ENCODE data around the gene SUMO2.
A peak's percentile ranks its signal among the peaks of the same experiment; 100 is the strongest.
"Not testable (repeated sequence)": the region's sequence is repeated elsewhere in the genome, so short reads cannot be mapped to it uniquely, and the experiment has no call there.

Gene SUMO2

DNA sequence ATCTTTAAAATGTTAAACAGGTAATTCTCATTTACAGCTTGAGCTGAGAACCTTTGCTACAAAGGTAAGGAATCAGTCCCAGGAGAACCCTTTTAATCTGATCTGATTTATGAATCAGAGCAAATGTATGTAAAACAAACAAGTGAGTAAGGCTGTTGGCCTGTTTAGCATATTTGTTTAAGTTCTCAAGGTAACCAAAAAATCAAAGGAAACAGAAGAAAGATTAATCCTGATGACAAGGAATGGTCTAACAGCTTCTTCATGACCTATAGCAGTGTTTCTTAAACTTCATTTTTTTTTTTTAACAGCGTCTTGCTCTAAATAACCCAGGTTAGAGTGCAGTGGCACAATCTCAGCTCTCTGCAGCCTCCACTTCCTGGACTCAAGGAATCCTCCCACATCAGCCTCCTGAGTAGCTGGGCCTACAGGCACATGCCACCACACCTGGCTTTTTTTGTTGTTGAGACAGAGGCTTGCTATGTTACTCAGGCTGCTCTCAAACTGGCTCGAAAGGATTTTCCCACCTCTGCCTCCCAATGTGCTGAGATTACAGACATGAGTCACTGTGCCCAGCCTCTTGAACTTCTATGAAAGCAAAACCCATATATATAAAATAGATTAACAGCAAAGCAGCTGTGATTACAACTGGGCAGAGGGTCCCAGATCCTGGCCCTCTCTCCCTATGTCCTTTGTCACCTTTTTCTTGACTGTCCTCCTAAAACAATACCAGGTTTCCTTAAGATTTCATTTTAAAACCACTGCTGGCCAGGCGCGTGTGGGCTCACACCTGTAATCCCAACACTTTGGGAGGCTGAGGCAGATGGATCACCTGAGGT is 23.3 kb downstream of the SUMO2 start:
- Histone ChIP-seq H3K27ac (ENCODE audit: insufficient read depth in 1 of 2, low read depth in 1 of 2, low read length in 2 of 2, poor library complexity in 1 of 2, severe bottlenecking in 2 of 2) (no peak overlapping the region), H3K27me3 (replicated peaks in 2 of 5; ENCODE audit: control insufficient read depth in 4 of 5, insufficient read depth in 5 of 5, low read length in 4 of 5) (no peaks in the 10 kb centered on the region), H3K4me3 (ENCODE audit: control insufficient read depth in 1 of 7, extremely low read depth in 1 of 7, insufficient read depth in 4 of 7, low read depth in 2 of 7, low read length in 6 of 7) (no peak overlapping the region), H3K4me1 (ENCODE audit: control extremely low read depth in 1 of 4, control insufficient read depth in 4 of 4, insufficient read depth in 4 of 4, low read length in 3 of 4) (peaks cover 0 to 8% (median 6%) of the 10 kb centered on the region in 4 experiments), H3K36me3 (ENCODE audit: control insufficient read depth in 4 of 4, insufficient read depth in 4 of 4, low read length in 3 of 4) (peaks cover 0 to 11% (median 4%) of the 10 kb centered on the region in 4 experiments), H3K9me3 (ENCODE audit: control extremely low read depth in 1 of 5, control insufficient read depth in 4 of 5, insufficient read depth in 2 of 5, low read depth in 1 of 5, low read length in 4 of 5) (no peaks in the 10 kb centered on the region)
- POLR2A ChIA-PET, result no interaction called here
- WGBS (ENCODE audit: insufficient coverage), result 97% methylated on average over 4 of the region's 4 CpGs
- CTCF ChIA-PET, result interaction anchor here (0.7 to 1.4 kb wide), 5 partner anchors 12 to 163 kb away, joined by 3 to 7 read pairs (median 3); no protein-coding TSS in a partner anchor
- DNase-seq, result no peak

DNA sequence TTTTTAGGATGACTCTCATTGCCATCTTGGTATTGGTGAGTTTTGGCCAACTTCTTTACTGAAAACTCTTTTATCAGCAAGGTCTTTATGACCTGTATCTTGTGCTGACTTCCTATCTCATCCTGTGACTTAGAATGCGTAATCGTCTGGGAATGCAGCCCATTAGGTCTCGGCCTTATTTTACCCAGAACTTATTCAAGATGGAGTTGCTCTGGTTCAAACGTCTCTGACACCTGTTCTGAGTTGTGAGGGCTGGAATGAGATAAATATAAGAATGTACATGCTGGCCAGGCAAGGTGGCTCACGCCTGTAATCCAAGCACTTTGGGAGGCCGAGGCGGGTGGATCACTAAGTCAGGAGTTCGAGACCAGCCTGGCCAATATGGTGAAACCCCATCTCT is 24.3 kb downstream of the SUMO2 start:
- peaks cover 0 to 10% (median 9%) of the 10 kb centered on the region in 4 experiments for H3K4me1 ChIP-seq (ENCODE audit: control extremely low read depth in 1 of 4, control insufficient read depth in 4 of 4, insufficient read depth in 4 of 4, low read length in 3 of 4)
- H3K9me3 ChIP-seq (ENCODE audit: control extremely low read depth in 1 of 5, control insufficient read depth in 4 of 5, insufficient read depth in 2 of 5, low read depth in 1 of 5, low read length in 4 of 5); POLR2A ChIA-PET; H3K4me3 ChIP-seq (ENCODE audit: control insufficient read depth in 1 of 7, extremely low read depth in 1 of 7, insufficient read depth in 4 of 7, low read depth in 2 of 7, low read length in 6 of 7); DNase-seq; H3K36me3 ChIP-seq (ENCODE audit: control insufficient read depth in 4 of 4, insufficient read depth in 4 of 4, low read length in 3 of 4); H3K27ac ChIP-seq (ENCODE audit: insufficient read depth in 1 of 2, low read depth in 1 of 2, low read length in 2 of 2, poor library complexity in 1 of 2, severe bottlenecking in 2 of 2); H3K27me3 ChIP-seq (replicated peaks in 2 of 5; ENCODE audit: control insufficient read depth in 4 of 5, insufficient read depth in 5 of 5, low read length in 4 of 5): not testable (repeated sequence)
- 100% methylated on average over 7 of the region's 8 CpGs for WGBS (ENCODE audit: insufficient coverage)
- CTCF ChIA-PET, result interaction anchor here (1.1 to 1.4 kb wide), 2 partner anchors 13 to 44 kb away, joined by 3 to 6 read pairs; no protein-coding TSS in a partner anchor

DNA sequence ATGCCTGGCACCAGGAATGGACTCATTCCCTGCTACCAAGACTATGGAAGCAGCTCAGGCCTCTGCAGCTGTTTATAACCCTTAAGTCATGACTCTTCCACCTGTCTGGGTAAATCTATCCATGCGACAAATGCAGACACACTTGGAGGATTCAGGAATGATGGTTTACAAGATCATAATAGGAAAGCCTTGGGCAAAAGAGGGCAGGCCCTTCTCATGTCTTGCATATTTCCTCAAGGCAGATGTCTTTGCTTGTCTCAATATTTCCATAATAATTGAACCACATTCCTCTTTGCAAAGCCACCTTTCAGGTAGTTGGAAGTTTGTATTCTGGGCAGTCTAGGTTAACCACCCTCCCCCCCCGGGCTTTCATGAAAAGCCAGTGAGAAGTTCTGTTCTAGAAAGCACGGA is 27.6 kb downstream of the SUMO2 start:
- CTCF ChIA-PET, result interaction anchor here (1.2 to 2.4 kb wide), 3 partner anchors 15 to 19 kb away, joined by 3 to 7 read pairs (median 5); no protein-coding TSS in a partner anchor
- 95% methylated on average over 3 of the region's 3 CpGs for WGBS (ENCODE audit: insufficient coverage)
- POLR2A ChIA-PET, result interaction anchor here (0.6 to 1.6 kb wide), 6 partner anchors 8 to 115 kb away, joined by 3 to 6 read pairs (median 4); partner anchors contain the start of gene NT5C
- Histone ChIP-seq H3K36me3 (ENCODE audit: control insufficient read depth in 4 of 4, insufficient read depth in 4 of 4, low read length in 3 of 4) (no peaks in the 10 kb centered on the region), H3K27me3 (replicated peaks in 2 of 5; ENCODE audit: control insufficient read depth in 4 of 5, insufficient read depth in 5 of 5, low read length in 4 of 5) (no peaks in the 10 kb centered on the region), H3K4me1 (ENCODE audit: control extremely low read depth in 1 of 4, control insufficient read depth in 4 of 4, insufficient read depth in 4 of 4, low read length in 3 of 4) (peaks cover 0 to 21% (median 20%) of the 10 kb centered on the region in 4 experiments), H3K9me3 (ENCODE audit: control extremely low read depth in 1 of 5, control insufficient read depth in 4 of 5, insufficient read depth in 2 of 5, low read depth in 1 of 5, low read length in 4 of 5) (no peaks in the 10 kb centered on the region), H3K27ac (ENCODE audit: insufficient read depth in 1 of 2, low read depth in 1 of 2, low read length in 2 of 2, poor library complexity in 1 of 2, severe bottlenecking in 2 of 2) (peak overlapping the region in 1 of 2 experiments; percentile 50), H3K4me3 (ENCODE audit: control insufficient read depth in 1 of 7, extremely low read depth in 1 of 7, insufficient read depth in 4 of 7, low read depth in 2 of 7, low read length in 6 of 7) (peak overlapping the region in 2 of 7 experiments; percentile 19 to 89)
- DNase-seq, result no peak

DNA sequence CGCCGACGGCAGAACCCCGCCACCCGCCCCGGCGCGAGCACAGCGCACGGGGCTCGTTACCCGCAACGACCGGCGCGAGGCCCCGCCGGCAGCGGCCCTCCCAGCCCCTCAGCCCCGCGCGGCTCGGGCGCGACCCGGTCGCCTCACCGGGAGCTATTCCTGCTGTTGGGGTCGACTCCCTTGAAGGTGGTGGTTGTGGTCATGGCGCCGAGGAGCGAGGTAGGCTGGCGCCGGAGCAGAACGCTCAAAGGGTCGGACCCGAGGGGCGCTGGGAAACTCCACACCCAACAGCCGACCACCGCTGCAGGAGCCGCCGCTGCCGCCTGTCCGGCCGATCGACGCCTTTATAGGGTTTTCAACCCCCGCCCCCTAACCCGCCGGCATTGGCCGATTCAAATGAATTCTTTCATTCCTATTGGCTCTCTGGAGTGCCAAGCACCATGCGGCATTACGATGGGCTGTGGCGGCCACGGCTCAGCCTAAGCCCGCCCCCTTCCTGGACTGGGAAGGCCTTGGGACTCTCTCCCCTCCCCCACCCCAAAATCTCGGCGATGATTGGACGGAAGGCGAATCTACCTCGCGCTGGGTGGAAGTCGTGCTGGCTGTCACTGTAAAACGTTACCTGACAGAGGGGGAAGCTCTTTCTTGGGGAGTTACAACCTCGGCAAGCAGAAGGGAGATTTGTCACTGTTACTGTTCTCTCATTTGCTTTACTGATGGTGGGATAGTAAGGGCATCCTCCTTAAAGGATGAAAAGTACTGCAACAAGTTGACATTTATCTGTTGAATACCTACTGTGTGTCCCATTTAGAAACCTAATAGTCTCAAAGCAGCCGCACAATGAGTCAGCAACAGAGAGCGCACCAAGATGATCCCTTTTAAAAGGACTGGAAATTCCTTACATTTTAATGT is 28.3 kb downstream of the SUMO2 start, which contains the start of gene JPT1:
Gene JPT1, minus strand, starts transcription at position 318 of the 912 bp plus-strand sequence. Its CDS starts 115 bp downstream, at position 203.
- Histone ChIP-seq H3K9me3 (ENCODE audit: control extremely low read depth in 1 of 5, control insufficient read depth in 4 of 5, insufficient read depth in 2 of 5, low read depth in 1 of 5, low read length in 4 of 5) (no peaks in the 10 kb centered on the region), H3K36me3 (ENCODE audit: control insufficient read depth in 4 of 4, insufficient read depth in 4 of 4, low read length in 3 of 4) (no peaks in the 10 kb centered on the region), H3K4me1 (ENCODE audit: control extremely low read depth in 1 of 4, control insufficient read depth in 4 of 4, insufficient read depth in 4 of 4, low read length in 3 of 4) (peaks cover 0 to 21% (median 20%) of the 10 kb centered on the region in 4 experiments), H3K27ac (ENCODE audit: insufficient read depth in 1 of 2, low read depth in 1 of 2, low read length in 2 of 2, poor library complexity in 1 of 2, severe bottlenecking in 2 of 2) (peak within 1 kb of the TSS in 1 of 2 experiments; percentile 71), H3K27me3 (replicated peaks in 2 of 5; ENCODE audit: control insufficient read depth in 4 of 5, insufficient read depth in 5 of 5, low read length in 4 of 5) (no peaks in the 10 kb centered on the region), H3K4me3 (ENCODE audit: control insufficient read depth in 1 of 7, extremely low read depth in 1 of 7, insufficient read depth in 4 of 7, low read depth in 2 of 7, low read length in 6 of 7) (peak within 1 kb of the TSS; percentile 64 to 97 (median 90))
- POLR2A ChIA-PET, result interaction anchor here (0.6 to 1.6 kb wide), 11 partner anchors 9 to 438 kb away, joined by 3 to 6 read pairs (median 4); partner anchors contain the start of genes ARMC7, NT5C and SUMO2
- CTCF ChIA-PET, result interaction anchor here (1.2 to 2.4 kb wide), 3 partner anchors 14 to 19 kb away, joined by 3 to 7 read pairs (median 5); no protein-coding TSS in a partner anchor
- peak; percentile 98 to 99 (median 99) for DNase-seq
- whole genome bisulfite sequencing (ENCODE audit: insufficient coverage), result 2% methylated on average over 61 of the region's 67 CpGs

DNA sequence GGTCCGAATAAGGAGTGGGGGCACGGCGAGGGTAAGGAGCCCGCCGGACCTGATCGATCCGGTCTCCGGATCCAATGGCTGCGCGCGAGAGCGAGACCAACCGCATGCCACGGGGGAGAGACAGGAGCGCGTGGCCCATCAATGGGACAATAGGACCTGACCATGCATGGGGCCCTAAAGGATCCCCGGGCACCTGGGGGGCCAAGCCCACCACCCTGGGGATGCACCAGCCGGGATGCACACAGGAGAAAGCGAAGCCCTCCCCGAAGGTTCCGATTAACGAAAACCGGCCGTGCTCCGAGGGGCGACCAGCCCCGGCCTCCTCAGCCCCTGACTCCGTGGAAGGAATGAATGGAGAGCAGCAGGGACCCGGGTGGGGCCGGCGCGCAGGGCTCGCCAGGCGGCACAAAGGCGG is 29.0 kb downstream of the SUMO2 start:
- ChIA-PET CTCF (interaction anchor here (1.9 kb wide), 1 partner anchor 17 kb away, joined by 7 read pairs; no protein-coding TSS in a partner anchor), POLR2A (interaction anchor here (0.6 to 1.3 kb wide), 3 partner anchors 30 to 437 kb away, joined by 4 read pairs; no protein-coding TSS in a partner anchor)
- H3K4me3 ChIP-seq (ENCODE audit: control insufficient read depth in 1 of 7, extremely low read depth in 1 of 7, insufficient read depth in 4 of 7, low read depth in 2 of 7, low read length in 6 of 7), result peak overlapping the region; percentile 64 to 97 (median 90)
- peak in 1 of 3 donors; percentile 10 for DNase-seq
- H3K27ac ChIP-seq (ENCODE audit: insufficient read depth in 1 of 2, low read depth in 1 of 2, low read length in 2 of 2, poor library complexity in 1 of 2, severe bottlenecking in 2 of 2), result peak overlapping the region in 1 of 2 experiments; percentile 71
- H3K4me1 ChIP-seq (ENCODE audit: control extremely low read depth in 1 of 4, control insufficient read depth in 4 of 4, insufficient read depth in 4 of 4, low read length in 3 of 4), result peaks cover 0 to 21% (median 20%) of the 10 kb centered on the region in 4 experiments
- H3K36me3 ChIP-seq (ENCODE audit: control insufficient read depth in 4 of 4, insufficient read depth in 4 of 4, low read length in 3 of 4), result peaks cover 0 to 2% (median 0%) of the 10 kb centered on the region in 4 experiments
- WGBS (ENCODE audit: insufficient coverage), result under 1% methylated on average over 35 of the region's 35 CpGs
- no peaks in the 10 kb centered on the region for H3K27me3 ChIP-seq (replicated peaks in 2 of 5; ENCODE audit: control insufficient read depth in 4 of 5, insufficient read depth in 5 of 5, low read length in 4 of 5)
- no peaks in the 10 kb centered on the region for H3K9me3 ChIP-seq (ENCODE audit: control extremely low read depth in 1 of 5, control insufficient read depth in 4 of 5, insufficient read depth in 2 of 5, low read depth in 1 of 5, low read length in 4 of 5)

DNA sequence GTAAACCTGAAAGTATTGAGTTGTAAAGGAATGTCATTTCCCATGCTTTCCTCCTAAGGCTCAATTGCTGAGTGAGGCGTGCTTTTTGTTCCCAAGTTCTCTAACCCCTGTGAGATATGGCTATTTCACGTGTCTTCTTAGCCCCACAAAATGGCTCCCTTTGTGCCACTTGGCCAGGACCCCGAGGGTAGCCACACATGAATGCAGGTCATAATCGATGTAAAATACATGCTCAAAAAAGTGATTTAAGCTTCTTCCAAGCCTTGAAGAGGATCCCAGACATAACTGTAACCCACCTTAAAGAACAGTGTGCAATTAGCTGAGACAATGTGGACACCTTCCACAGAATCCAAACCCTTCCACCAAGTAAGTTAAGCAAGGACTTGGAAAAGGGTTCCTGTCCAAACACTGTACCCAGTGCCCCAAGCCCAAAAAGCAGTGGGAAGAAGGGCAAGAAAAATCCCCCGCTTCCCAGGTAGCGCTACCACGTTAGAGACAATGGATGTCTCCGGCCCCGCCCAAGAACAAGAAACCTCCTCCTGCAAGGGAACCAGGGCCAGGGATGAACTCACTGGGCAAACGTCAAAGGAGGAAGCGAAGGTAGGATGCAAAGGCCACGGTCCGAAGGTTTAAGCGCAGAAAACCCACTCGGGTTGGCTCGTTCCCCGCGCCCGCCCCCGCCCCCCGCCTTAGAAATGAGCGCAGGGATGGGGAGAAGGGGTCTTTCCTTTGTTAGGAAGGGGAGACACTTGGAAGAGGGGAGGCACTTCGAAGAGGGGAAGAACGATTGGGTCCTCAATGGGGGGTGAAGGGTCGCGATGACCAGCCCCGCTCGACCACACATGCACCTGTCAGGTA is 29.6 kb downstream of the SUMO2 start:
- Histone ChIP-seq H3K4me3 (ENCODE audit: control insufficient read depth in 1 of 7, extremely low read depth in 1 of 7, insufficient read depth in 4 of 7, low read depth in 2 of 7, low read length in 6 of 7) (peak overlapping the region; percentile 64 to 97 (median 90)), H3K27ac (ENCODE audit: insufficient read depth in 1 of 2, low read depth in 1 of 2, low read length in 2 of 2, poor library complexity in 1 of 2, severe bottlenecking in 2 of 2) (peak overlapping the region in 1 of 2 experiments; percentile 71), H3K9me3 (ENCODE audit: control extremely low read depth in 1 of 5, control insufficient read depth in 4 of 5, insufficient read depth in 2 of 5, low read depth in 1 of 5, low read length in 4 of 5) (no peaks in the 10 kb centered on the region), H3K36me3 (ENCODE audit: control insufficient read depth in 4 of 4, insufficient read depth in 4 of 4, low read length in 3 of 4) (peaks cover 0 to 8% (median 3%) of the 10 kb centered on the region in 4 experiments), H3K27me3 (replicated peaks in 2 of 5; ENCODE audit: control insufficient read depth in 4 of 5, insufficient read depth in 5 of 5, low read length in 4 of 5) (no peaks in the 10 kb centered on the region), H3K4me1 (ENCODE audit: control extremely low read depth in 1 of 4, control insufficient read depth in 4 of 4, insufficient read depth in 4 of 4, low read length in 3 of 4) (peaks cover 0 to 21% (median 20%) of the 10 kb centered on the region in 4 experiments)
- WGBS (ENCODE audit: insufficient coverage), result 18% methylated on average over 14 of the region's 28 CpGs
- ChIA-PET CTCF (no interaction called here), POLR2A (interaction anchor here (1.0 kb wide), 1 partner anchor 19 kb away, joined by 4 read pairs; no protein-coding TSS in a partner anchor)
- DNase-seq, result peak in 2 of 3 donors; percentile 23 to 27

All from common myeloid progenitor, CD34-positive (primary cell).